Liver (tissue), 9 donors: ENCODE data around the gene REC114. TPM values are rescaled to one million over a fixed set of nuclear protein-coding genes. Genes with fewer than 3 reads are reported as not detected.
"Not testable (repeated sequence)": the region's sequence is repeated elsewhere in the genome, so short reads cannot be mapped to it uniquely, and the experiment has no call there.

Experiments
- DNase-seq: peaks from one replicate; pipeline ENCODE4 v3.0.0-alpha.2; 2017; ENCODE audit warnings: low spot score
- H3K27ac ChIP-seq, 2 donors: one replicate each; pipeline ENCODE4 v1.7.0; 2013; ENCODE audit warnings: inconsistent platforms in 2 of 2, low read length in 2 of 2, control low read depth in 1 of 2, low read depth in 1 of 2, mild to moderate bottlenecking in 1 of 2
- H3K27me3 ChIP-seq, 4 donors: one replicate each; pipeline versions ENCODE4 v1.6.1 to v1.7.0; 2013; ENCODE audit warnings: low read length in 3 of 4, inconsistent platforms in 1 of 4, mild to moderate bottlenecking in 1 of 4, moderate library complexity in 1 of 4; ENCODE audit not compliant: control insufficient read depth in 4 of 4, insufficient read depth in 4 of 4
- H3K36me3 ChIP-seq, 4 donors: one replicate each; pipeline versions ENCODE4 v1.6.1 to v1.7.0; 2013; ENCODE audit warnings: low read length in 3 of 4, mild to moderate bottlenecking in 3 of 4, low read depth in 1 of 4, moderate library complexity in 1 of 4; ENCODE audit not compliant: control insufficient read depth in 4 of 4, insufficient read depth in 3 of 4
- H3K4me1 ChIP-seq, 4 donors: one replicate each; pipeline versions ENCODE4 v1.6.1 to v1.7.0; 2013; ENCODE audit warnings: low read length in 3 of 4, mild to moderate bottlenecking in 3 of 4, moderate library complexity in 1 of 4; ENCODE audit not compliant: control insufficient read depth in 4 of 4, insufficient read depth in 4 of 4
- H3K4me3 ChIP-seq, 3 donors: one replicate each; pipeline versions ENCODE4 v1.6.1 to v1.7.0; 2013; ENCODE audit warnings: low read length in 3 of 3, control low read depth in 1 of 3, low read depth in 1 of 3, mild to moderate bottlenecking in 1 of 3
- H3K9ac ChIP-seq, 2 donors: one replicate each; pipeline ENCODE4 v1.7.0; 2013; ENCODE audit warnings: low read length in 2 of 2, mild to moderate bottlenecking in 2 of 2, moderate library complexity in 2 of 2, control low read depth in 1 of 2, low read depth in 1 of 2
- H3K9me3 ChIP-seq, 4 donors: one replicate each; pipeline versions ENCODE4 v1.6.1 to v1.7.0; 2013; ENCODE audit warnings: low read length in 3 of 4; ENCODE audit not compliant: control insufficient read depth in 4 of 4
- ATF3 ChIP-seq: IDR thresholded peaks from 2 replicates; pipeline ENCODE4 v1.6.1; 2016; ENCODE audit warnings: antibody characterized with exemption
- CTCF ChIP-seq: fragments of 150-350 bp; IDR thresholded peaks from 2 replicates; pipeline ENCODE4 v1.5.1; 2017; ENCODE audit warnings: improper control_type of control experiment, low read depth, low read length; ENCODE audit not compliant: missing input control
- EGR1 ChIP-seq, 2 donors: IDR thresholded peaks; 2 replicates each; pipeline ENCODE4 v1.6.1; 2016 to 2018; ENCODE audit warnings: antibody characterized with exemption in 2 of 2, low read depth in 2 of 2
- FOXA1 ChIP-seq: IDR thresholded peaks from 2 replicates; pipeline ENCODE4 v1.6.1; 2016; ENCODE audit warnings: antibody characterized with exemption
- GABPA ChIP-seq, 2 donors: IDR thresholded peaks in 1 of 2; conservative IDR thresholded peaks in 1 of 2; 2 replicates each; pipeline ENCODE4 v1.6.1; 2016; ENCODE audit warnings: antibody characterized with exemption in 2 of 2, mild to moderate bottlenecking in 1 of 2, moderate library complexity in 1 of 2
- HNF4A ChIP-seq, 2 donors: conservative IDR thresholded peaks; 2 replicates each; pipeline ENCODE4 v1.6.1; 2016; ENCODE audit warnings: antibody characterized with exemption in 2 of 2, mild to moderate bottlenecking in 2 of 2
- HNF4G ChIP-seq: IDR thresholded peaks from 2 replicates; pipeline ENCODE4 v1.6.1; 2016; ENCODE audit warnings: antibody characterized with exemption
- JUND ChIP-seq, 2 donors: IDR thresholded peaks; 2 replicates each; pipeline ENCODE4 v1.6.1; 2016; ENCODE audit warnings: antibody characterized with exemption in 2 of 2
- MAX ChIP-seq: IDR thresholded peaks from 2 replicates; pipeline ENCODE4 v1.6.1; 2016; ENCODE audit warnings: antibody characterized with exemption
- NR2F2 ChIP-seq: IDR thresholded peaks from 2 replicates; pipeline ENCODE4 v1.6.1; 2016; ENCODE audit warnings: antibody characterized with exemption
- RAD21 ChIP-seq, 2 donors: IDR thresholded peaks; 2 replicates each; pipeline ENCODE4 v1.6.1; 2016; ENCODE audit warnings: antibody characterized with exemption in 2 of 2, mild to moderate bottlenecking in 2 of 2
- RXRA ChIP-seq, 2 donors: IDR thresholded peaks; 2 replicates each; pipeline ENCODE4 v1.6.1; 2017 to 2018; ENCODE audit warnings: antibody characterized with exemption in 2 of 2, mild to moderate bottlenecking in 1 of 2
- SP1 ChIP-seq: IDR thresholded peaks from 2 replicates; pipeline ENCODE4 v1.6.1; 2018; ENCODE audit warnings: antibody characterized with exemption, mild to moderate bottlenecking
- TAF1 ChIP-seq: conservative IDR thresholded peaks from 2 replicates; pipeline ENCODE4 v1.6.1; 2016; ENCODE audit warnings: antibody characterized with exemption, mild to moderate bottlenecking
- YY1 ChIP-seq: IDR thresholded peaks from 2 replicates; pipeline ENCODE4 v1.6.1; 2016; ENCODE audit warnings: antibody characterized with exemption, mild to moderate bottlenecking
- WGBS: extraction: QIAGEN DNeasy Blood & Tissue Kit; methylation state at CpG from one replicate; pipeline ENCODE4 v1.1.7; 2013; 5-methylcytosine and 5-hydroxymethylcytosine counted together
- polyA plus RNA-seq, 2 donors: library from polyadenylated mRNA; stranded (reverse) in 1 of 2; unstranded in 1 of 2; fragments of 200-250 nt in 1 of 2; fragments of >200 nt in 1 of 2; fragmentation: Nextera tagmentation in 1 of 2; extraction: Ambion mirVana in 1 of 2; gene quantifications; one replicate each; pipeline versions ENCODE4 v1.2.1 to v1.2.3, GENCODE V29; 2013 to 2015
- total RNA-seq, 2 donors: library from RNA; depleted of rRNA; stranded (reverse); fragments of >200 nt; gene quantifications; one replicate each; pipeline ENCODE4 v1.2.3, GENCODE V29; 2014
- TF ChIP-seq, protein P1 (sequence below): IDR thresholded peaks from 2 replicates; pipeline ENCODE4 v1.6.1; 2016; ENCODE audit warnings: antibody characterized with exemption
- TF ChIP-seq, protein P2 (sequence below): IDR thresholded peaks from 2 replicates; pipeline ENCODE4 v1.6.1; 2016; ENCODE audit warnings: antibody characterized with exemption, mild to moderate bottlenecking
- donor health status: healthy.
- donor health status: healthy.
- donor health status: healthy.
- donor health status: healthy.
- donor health status: healthy.

The REC114 gene
- total and polyA plus RNA-seq, 4 donors = not detected

DNA sequence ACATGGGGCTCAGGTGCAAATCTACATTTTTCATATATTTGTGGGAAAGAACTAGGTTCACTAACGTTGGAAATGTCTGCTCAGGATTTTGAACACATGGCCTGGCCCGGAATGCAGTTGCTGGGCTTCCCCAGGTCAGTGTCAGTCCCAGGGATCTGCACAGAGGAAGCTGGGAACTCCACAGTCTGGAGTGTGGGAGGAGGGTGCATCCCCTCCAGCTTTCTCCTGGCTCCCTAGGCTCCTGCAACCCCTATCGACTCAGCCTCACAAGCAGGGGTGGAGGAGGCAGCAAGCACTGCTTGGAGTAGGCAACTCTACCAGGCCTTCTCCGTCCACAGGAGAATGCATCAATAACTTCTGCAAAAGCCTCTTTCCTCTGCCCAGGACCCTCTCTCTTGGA, 44.1 kb upstream of the REC114 start:
- Histone ChIP-seq H3K4me1 (no peaks in the 10 kb centered on the region), H3K4me3 (no peak overlapping the region), H3K9ac (no peak overlapping the region), H3K27me3 (no peaks in the 10 kb centered on the region), H3K27ac (no peak overlapping the region), H3K36me3 (no peaks in the 10 kb centered on the region), H3K9me3 (no peaks in the 10 kb centered on the region)
- WGBS = 79% methylated on average over 4 of the region's 4 CpGs
- DNase-seq = no peak
- TF ChIP-seq NR2F2 = no peak
- TF ChIP-seq TAF1 = no peak
- TF ChIP-seq JUND (IDR thresholded peaks at IDR 0.05) = no peak
- TF ChIP-seq HNF4A (conservative IDR thresholded peaks at IDR 0.05) = no peak
- no peak for TF ChIP-seq MAX
- no peak for TF ChIP-seq FOXA1
- TF ChIP-seq GABPA (IDR thresholded peaks at IDR 0.05 in 1 of 2, conservative IDR thresholded peaks at IDR 0.05 in 1 of 2) = no peak
- no peak for TF ChIP-seq CTCF
- TF ChIP-seq, protein P1, sequence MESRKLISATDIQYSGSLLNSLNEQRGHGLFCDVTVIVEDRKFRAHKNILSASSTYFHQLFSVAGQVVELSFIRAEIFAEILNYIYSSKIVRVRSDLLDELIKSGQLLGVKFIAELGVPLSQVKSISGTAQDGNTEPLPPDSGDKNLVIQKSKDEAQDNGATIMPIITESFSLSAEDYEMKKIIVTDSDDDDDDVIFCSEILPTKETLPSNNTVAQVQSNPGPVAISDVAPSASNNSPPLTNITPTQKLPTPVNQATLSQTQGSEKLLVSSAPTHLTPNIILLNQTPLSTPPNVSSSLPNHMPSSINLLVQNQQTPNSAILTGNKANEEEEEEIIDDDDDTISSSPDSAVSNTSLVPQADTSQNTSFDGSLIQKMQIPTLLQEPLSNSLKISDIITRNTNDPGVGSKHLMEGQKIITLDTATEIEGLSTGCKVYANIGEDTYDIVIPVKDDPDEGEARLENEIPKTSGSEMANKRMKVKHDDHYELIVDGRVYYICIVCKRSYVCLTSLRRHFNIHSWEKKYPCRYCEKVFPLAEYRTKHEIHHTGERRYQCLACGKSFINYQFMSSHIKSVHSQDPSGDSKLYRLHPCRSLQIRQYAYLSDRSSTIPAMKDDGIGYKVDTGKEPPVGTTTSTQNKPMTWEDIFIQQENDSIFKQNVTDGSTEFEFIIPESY = no peak
- no peak for TF ChIP-seq RXRA (IDR thresholded peaks at IDR 0.05)
- no peak for TF ChIP-seq EGR1 (IDR thresholded peaks at IDR 0.05; ENCODE audit: low read depth in 2 of 2)
- TF ChIP-seq, protein P2, sequence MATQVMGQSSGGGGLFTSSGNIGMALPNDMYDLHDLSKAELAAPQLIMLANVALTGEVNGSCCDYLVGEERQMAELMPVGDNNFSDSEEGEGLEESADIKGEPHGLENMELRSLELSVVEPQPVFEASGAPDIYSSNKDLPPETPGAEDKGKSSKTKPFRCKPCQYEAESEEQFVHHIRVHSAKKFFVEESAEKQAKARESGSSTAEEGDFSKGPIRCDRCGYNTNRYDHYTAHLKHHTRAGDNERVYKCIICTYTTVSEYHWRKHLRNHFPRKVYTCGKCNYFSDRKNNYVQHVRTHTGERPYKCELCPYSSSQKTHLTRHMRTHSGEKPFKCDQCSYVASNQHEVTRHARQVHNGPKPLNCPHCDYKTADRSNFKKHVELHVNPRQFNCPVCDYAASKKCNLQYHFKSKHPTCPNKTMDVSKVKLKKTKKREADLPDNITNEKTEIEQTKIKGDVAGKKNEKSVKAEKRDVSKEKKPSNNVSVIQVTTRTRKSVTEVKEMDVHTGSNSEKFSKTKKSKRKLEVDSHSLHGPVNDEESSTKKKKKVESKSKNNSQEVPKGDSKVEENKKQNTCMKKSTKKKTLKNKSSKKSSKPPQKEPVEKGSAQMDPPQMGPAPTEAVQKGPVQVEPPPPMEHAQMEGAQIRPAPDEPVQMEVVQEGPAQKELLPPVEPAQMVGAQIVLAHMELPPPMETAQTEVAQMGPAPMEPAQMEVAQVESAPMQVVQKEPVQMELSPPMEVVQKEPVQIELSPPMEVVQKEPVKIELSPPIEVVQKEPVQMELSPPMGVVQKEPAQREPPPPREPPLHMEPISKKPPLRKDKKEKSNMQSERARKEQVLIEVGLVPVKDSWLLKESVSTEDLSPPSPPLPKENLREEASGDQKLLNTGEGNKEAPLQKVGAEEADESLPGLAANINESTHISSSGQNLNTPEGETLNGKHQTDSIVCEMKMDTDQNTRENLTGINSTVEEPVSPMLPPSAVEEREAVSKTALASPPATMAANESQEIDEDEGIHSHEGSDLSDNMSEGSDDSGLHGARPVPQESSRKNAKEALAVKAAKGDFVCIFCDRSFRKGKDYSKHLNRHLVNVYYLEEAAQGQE = no peak
- TF ChIP-seq ATF3 = no peak
- no peak for TF ChIP-seq HNF4G
- TF ChIP-seq SP1 = no peak
- TF ChIP-seq YY1 = no peak
- TF ChIP-seq RAD21 (IDR thresholded peaks at IDR 0.05) = no peak

DNA sequence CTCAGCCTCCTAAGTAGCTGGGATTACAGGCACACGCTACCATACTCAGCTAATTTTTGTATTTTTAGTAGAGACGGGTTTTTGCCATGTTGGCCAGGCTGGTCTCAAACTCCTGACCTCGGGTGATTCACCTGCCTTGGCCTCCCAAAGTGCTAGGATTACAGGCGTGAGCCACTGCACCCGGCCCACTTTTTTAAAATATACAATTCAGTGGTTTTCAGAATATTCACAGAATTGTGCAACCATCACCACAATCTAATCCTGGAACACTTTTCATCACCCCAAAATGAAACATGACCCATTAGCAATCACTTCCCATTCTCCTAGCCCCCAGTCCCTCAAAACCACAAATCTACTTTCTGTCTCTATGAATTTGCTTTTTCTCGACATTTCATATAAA, 42.7 kb upstream of the REC114 start:
- H3K4me3 ChIP-seq, H3K27me3 ChIP-seq, H3K27ac ChIP-seq, H3K36me3 ChIP-seq, H3K4me1 ChIP-seq, DNase-seq, H3K9ac ChIP-seq, H3K9me3 ChIP-seq: not testable (repeated sequence)
- 77% methylated on average over 6 of the region's 6 CpGs for WGBS
